NK-92 treated with Interleukin-12 subunit alpha and Interleukin-12 subunit beta, amount 100 ng/mL, for 24 hours (cell line): ENCODE measurements around the gene DGKA.
"Not testable (repeated sequence)": the region's sequence is repeated elsewhere in the genome, so short reads cannot be mapped to it uniquely, and the experiment has no call there.

Experiments
- DNase-seq: peaks from one replicate; lab custom pipeline; 2025; lab: John Stamatoyannopoulos, UW

DGKA gene

DNA sequence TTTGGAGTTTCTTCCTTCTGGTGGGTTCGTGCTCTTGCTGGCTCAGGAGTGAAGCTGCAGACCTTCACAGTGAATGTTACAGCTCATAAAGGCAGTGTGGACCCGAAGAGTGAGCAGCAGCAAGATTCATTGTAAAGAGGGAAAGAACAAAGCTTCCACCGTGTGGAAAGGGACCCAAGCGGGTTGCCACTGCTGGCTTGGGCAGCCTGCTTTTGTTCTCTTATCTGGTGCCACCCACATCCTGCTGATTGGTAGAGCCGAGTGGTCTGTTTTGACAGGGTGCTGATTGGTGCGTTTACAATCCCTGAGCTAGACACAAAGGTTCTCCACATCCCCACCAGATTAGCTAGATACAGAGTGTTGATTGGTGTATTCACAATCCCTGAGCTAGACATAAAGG is 68.6 kb downstream of the DGKA start:
- not testable (repeated sequence) for DNase-seq

DNA sequence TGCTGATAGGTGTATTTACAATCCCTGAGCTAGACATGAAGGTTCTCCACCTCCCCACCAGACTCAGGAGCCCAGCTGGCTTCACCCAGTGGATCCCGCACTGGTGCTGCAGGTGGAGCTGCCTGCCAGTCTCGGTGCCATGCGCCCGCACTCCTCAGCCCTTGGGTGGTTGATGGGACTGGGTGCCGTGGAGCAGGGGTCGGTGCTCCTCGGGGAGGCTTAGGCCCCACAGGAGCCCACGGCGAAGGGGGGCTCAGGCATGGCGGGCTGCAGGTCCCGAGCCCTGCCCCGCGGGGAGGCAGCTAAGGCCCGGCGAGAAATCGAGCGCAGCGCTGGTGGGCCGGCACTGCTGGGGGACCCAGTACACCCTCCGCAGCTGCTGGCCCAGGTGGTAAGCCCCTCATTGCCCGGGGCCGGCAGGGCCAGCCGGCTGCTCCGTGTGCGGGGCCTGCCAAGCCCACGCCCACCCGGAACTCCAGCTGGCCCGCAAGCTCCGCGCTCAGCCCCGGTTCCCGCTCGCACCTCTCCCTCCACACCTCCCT is 69.1 kb downstream of the DGKA start:
- DNase-seq, result not testable (repeated sequence)

DNA sequence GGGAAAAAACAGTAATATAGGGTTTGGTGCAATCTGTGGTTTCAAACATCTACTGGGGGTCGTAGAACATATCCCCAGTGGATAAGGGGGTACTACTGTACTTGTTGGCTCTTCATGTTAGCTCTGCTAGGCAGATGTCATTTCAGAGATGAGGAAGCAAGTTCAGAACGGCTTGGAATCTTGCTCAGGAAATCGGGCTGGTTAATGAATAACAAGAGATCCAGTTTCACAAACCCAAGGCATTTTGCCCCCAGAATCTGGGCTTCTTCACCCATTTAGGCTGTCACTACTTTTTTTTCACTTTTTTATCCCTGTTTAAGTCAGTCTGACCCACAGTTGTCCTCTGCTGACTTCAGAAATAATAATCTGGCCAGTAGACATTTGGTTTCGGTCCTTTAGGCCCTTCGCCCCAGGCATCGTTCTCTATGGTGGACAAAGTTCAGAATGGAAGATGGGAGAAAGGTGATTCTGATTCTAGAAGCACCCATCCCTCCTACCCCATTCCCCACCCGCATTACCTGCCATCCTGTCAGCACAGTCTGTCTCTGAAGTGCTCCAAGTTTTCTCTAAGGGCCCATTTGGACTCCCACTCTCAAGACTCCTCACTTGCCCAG is 70.6 kb downstream of the DGKA start:
- no peak for DNase-seq

DNA sequence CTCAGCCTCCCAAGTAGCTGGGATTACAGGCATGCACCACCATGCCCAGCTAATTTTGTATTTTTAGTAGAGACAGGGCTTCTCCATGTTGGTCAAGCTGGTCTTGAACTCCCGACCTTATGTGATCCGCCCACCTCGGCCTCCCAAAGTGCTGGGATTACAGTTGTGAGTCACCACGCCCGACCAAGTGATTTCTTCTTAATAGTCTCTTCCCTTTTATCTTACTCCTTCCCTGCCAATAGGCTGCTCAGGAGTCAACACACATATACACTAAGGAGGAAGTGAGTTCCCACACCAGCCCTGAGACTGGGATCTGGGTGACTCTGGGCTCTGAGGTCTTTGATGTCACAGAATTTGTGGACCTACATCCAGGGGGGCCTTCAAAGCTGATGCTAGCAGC is 72.4 kb downstream of the DGKA start:
- DNase-seq, result not testable (repeated sequence)
